HG02588 (cell line): Measurements from ENCODE around the gene SNCB.
A peak's percentile ranks its signal among the peaks of the same experiment; 100 is the strongest.
"Not testable (repeated sequence)": the region's sequence is repeated elsewhere in the genome, so short reads cannot be mapped to it uniquely, and the experiment has no call there.

Experiments used
- ATAC-seq: cut with Tn5 transposase; IDR thresholded peaks from one replicate; pipeline ENCODE4 v1.9.1; 2021; ENCODE audit warnings: mild to moderate bottlenecking, moderate library complexity; ENCODE audit not compliant: unreplicated experiment

The SNCB gene

GRCh38 chr5:176601901-176602482, 28.3 kb downstream of the SNCB start:
- ATAC-seq: no peak

GRCh38 chr5:176599749-176600430, 30.4 kb downstream of the SNCB start:
- ATAC-seq: not testable (repeated sequence)

GRCh38 chr5:176597417-176598389, 32.6 kb downstream of the SNCB start:
- no peak for ATAC-seq

GRCh38 chr5:176596689-176597416, 33.5 kb downstream of the SNCB start:
- peak; percentile 41 for ATAC-seq

GRCh38 chr5:176596069-176596644, 34.2 kb downstream of the SNCB start:
- no peak for ATAC-seq

GRCh38 chr5:176595386-176595943, 34.9 kb downstream of the SNCB start:
- ATAC-seq: no peak

- ATAC-seq: no peak
These were observed 35.8 kb downstream of the SNCB start for GRCh38 chr5:176594554-176594953.

GRCh38 chr5:176593273-176593869, 37.0 kb downstream of the SNCB start:
- ATAC-seq: no peak

GRCh38 chr5:176592573-176592972, 37.8 kb downstream of the SNCB start:
- ATAC-seq: no peak

- not testable (repeated sequence) for ATAC-seq
These were observed 38.7 kb downstream of the SNCB start for GRCh38 chr5:176591667-176592066.

GRCh38 chr5:176590035-176590717, 40.2 kb downstream of the SNCB start:
- ATAC-seq: no peak

GRCh38 chr5:176589039-176589769, 41.1 kb downstream of the SNCB start:
- ATAC-seq: no peak

- no peak for ATAC-seq
These were observed 42.0 kb downstream of the SNCB start for GRCh38 chr5:176588297-176588696.

GRCh38 chr5:176587398-176587797, 42.9 kb downstream of the SNCB start:
- no peak for ATAC-seq

- no peak for ATAC-seq
These were observed 47.3 kb downstream of the SNCB start for GRCh38 chr5:176583076-176583475.

GRCh38 chr5:176581361-176581760, 49.0 kb downstream of the SNCB start:
- ATAC-seq: no peak

GRCh38 chr5:176579323-176579722, 51.0 kb downstream of the SNCB start:
- no peak for ATAC-seq

GRCh38 chr5:176578391-176578808, 51.9 kb downstream of the SNCB start:
- ATAC-seq: no peak
